GM18861 (cell line): Measurements from ENCODE around the gene TNIK.
"Not testable (repeated sequence)": the region's sequence is repeated elsewhere in the genome, so short reads cannot be mapped to it uniquely, and the experiment has no call there.

ENCODE experiments used
- ATAC-seq: cut with Tn5 transposase; IDR thresholded peaks from one replicate; pipeline ENCODE4 v1.9.1; 2021; ENCODE audit not compliant: unreplicated experiment

The TNIK gene

GRCh38 chr3:171446801-171447578 is 13.2 kb downstream of the TNIK start:
- no peak for ATAC-seq

GRCh38 chr3:171446301-171446700 is 13.9 kb downstream of the TNIK start:
- no peak for ATAC-seq

- ATAC-seq, result no peak
These were observed 14.5 kb downstream of the TNIK start for GRCh38 chr3:171445620-171446204.

GRCh38 chr3:171444001-171444690 is 16.1 kb downstream of the TNIK start:
- ATAC-seq, result no peak

GRCh38 chr3:171443211-171443957 is 16.8 kb downstream of the TNIK start:
- no peak for ATAC-seq

- no peak for ATAC-seq
These were observed 18.0 kb downstream of the TNIK start for GRCh38 chr3:171442184-171442583.

- ATAC-seq, result no peak
These were observed 18.8 kb downstream of the TNIK start for GRCh38 chr3:171441381-171441780.

- no peak for ATAC-seq
These were observed 20.2 kb downstream of the TNIK start for GRCh38 chr3:171439996-171440395.

GRCh38 chr3:171437115-171437756 is 23.0 kb downstream of the TNIK start:
- ATAC-seq, result no peak

GRCh38 chr3:171436380-171436779 is 23.8 kb downstream of the TNIK start:
- no peak for ATAC-seq

- no peak for ATAC-seq
These were observed 24.4 kb downstream of the TNIK start for GRCh38 chr3:171435757-171436156.

GRCh38 chr3:171435143-171435542 is 25.1 kb downstream of the TNIK start:
- no peak for ATAC-seq

GRCh38 chr3:171432548-171432947 is 27.7 kb downstream of the TNIK start:
- no peak for ATAC-seq

GRCh38 chr3:171431550-171431949 is 28.7 kb downstream of the TNIK start:
- ATAC-seq, result no peak

GRCh38 chr3:171430530-171430929 is 29.7 kb downstream of the TNIK start:
- no peak for ATAC-seq

GRCh38 chr3:171429635-171430034 is 30.6 kb downstream of the TNIK start:
- ATAC-seq, result no peak

- ATAC-seq, result no peak
These were observed 31.3 kb downstream of the TNIK start for GRCh38 chr3:171428892-171429291.

- ATAC-seq, result no peak
These were observed 31.9 kb downstream of the TNIK start for GRCh38 chr3:171428321-171428787.

GRCh38 chr3:171427771-171428320 is 32.4 kb downstream of the TNIK start:
- no peak for ATAC-seq

GRCh38 chr3:171424063-171424462 is 36.1 kb downstream of the TNIK start:
- not testable (repeated sequence) for ATAC-seq
